K562 (cell line): Measurements from ENCODE around the gene TSHZ1. TPM values are rescaled to one million over a fixed set of nuclear protein-coding genes. Genes with fewer than 3 reads are reported as not detected.

Experiments used
- ATAC-seq: fragments of 200-7000 bp; cut with Tn5 transposase; 3 replicates; pipeline ENCODE4 v1.9.1; 2020; ENCODE audit warnings: moderate library complexity
- BruUV-seq: library from RNA; stranded (reverse); fragments of 400-500 nt; replicated peaks from 2 replicates; lab custom pipeline; 2021; lab: Mats Ljungman, UMichigan
- CTCF ChIA-PET: fragments of 300-600 bp; formaldehyde crosslinking; extraction: SDS; loops from one replicate; lab custom pipeline; 2021; ENCODE audit warnings: low intra/inter-chr PET ratio; lab: Yijun Ruan, JAX
- POLR2A ChIA-PET: fragments of 300-600, 350-650 bp; sonication (Branson Sonifier 250); formaldehyde crosslinking; extraction: SDS; loops from one replicate; lab custom pipeline; 2021; ENCODE audit warnings: antibody characterized with exemption, inconsistent platforms; lab: Yijun Ruan, JAX
- DNase-seq, 4 experiments: peaks; one replicate each; pipeline versions ENCODE4 v3.0.0 to v3.0.0-alpha.2; 2011 to 2018; ENCODE audit warnings: low spot score in 3 of 4, mixed read lengths in 3 of 4; ENCODE audit errors: extremely low read depth in 1 of 4
- FAIRE-seq: peaks from 2 replicates; lab custom pipeline; 2011; peaks lifted over from hg19 to GRCh38; lab: Jason Lieb, UNC
- H2AFZ ChIP-seq: 2 replicates; pipeline ENCODE4 v1.6.0; 2011; ENCODE audit warnings: low read depth, low read length, control low read depth, inconsistent platforms
- H3K27ac ChIP-seq: fragments of 200-600 bp; 3 replicates; pipeline ENCODE4 v1.8.0; 2011; ENCODE audit warnings: low read depth, mild to moderate bottlenecking, control low read depth, inconsistent platforms, low read length, moderate library complexity, mixed read lengths; ENCODE audit errors: extremely low read depth
- H3K27me3 ChIP-seq, 2 experiments: fragments of 300-600 bp in 1 of 2; 2 replicates in 1 of 2; 3 replicates in 1 of 2; pipeline versions ENCODE4 v1.6.0 to v1.8.0; 2011; ENCODE audit warnings: inconsistent platforms in 2 of 2, low read length in 2 of 2, mild to moderate bottlenecking in 1 of 2, mixed read lengths in 1 of 2, moderate library complexity in 1 of 2; ENCODE audit not compliant: control insufficient read depth in 2 of 2, insufficient read depth in 2 of 2
- H3K36me3 ChIP-seq: fragments of 300-600 bp; 3 replicates; pipeline ENCODE4 v1.8.0; 2011; ENCODE audit warnings: mild to moderate bottlenecking, low read length, inconsistent platforms; ENCODE audit not compliant: control insufficient read depth, insufficient read depth
- H3K4me1 ChIP-seq, 2 experiments: fragments of 200-600 bp in 1 of 2; replicated peaks in 1 of 2; 2 replicates in 1 of 2; 3 replicates in 1 of 2; pipeline versions ENCODE4 v1.5.1 to v1.8.0; 2011; ENCODE audit warnings: inconsistent platforms in 2 of 2, low read length in 2 of 2, mild to moderate bottlenecking in 1 of 2, mixed read lengths in 1 of 2, moderate library complexity in 1 of 2; ENCODE audit not compliant: control insufficient read depth in 2 of 2, insufficient read depth in 2 of 2
- H3K4me2 ChIP-seq: 2 replicates; pipeline ENCODE4 v1.6.1; 2011; ENCODE audit warnings: low read length, control low read depth, inconsistent platforms, mixed read lengths; ENCODE audit not compliant: insufficient read depth
- H3K4me3 ChIP-seq: fragments of 200-600 bp; sonication (generic), shearing (Covaris generic); 2 replicates; pipeline ENCODE4 v1.5.1; 2016; ENCODE audit warnings: control low read depth, inconsistent platforms
- H3K79me2 ChIP-seq: fragments of 200-600 bp; 3 replicates; pipeline ENCODE4 v1.8.0; 2011; ENCODE audit warnings: low read length, inconsistent platforms; ENCODE audit not compliant: control insufficient read depth, insufficient read depth
- H3K9ac ChIP-seq, 2 experiments: 2 replicates each; pipeline versions ENCODE4 v1.6.0 to v1.6.1; 2011; ENCODE audit warnings: low read depth in 2 of 2, low read length in 2 of 2, control low read depth in 1 of 2, inconsistent platforms in 1 of 2, mild to moderate bottlenecking in 1 of 2, mixed read lengths in 1 of 2; ENCODE audit not compliant: insufficient read depth in 1 of 2
- H3K9me1 ChIP-seq: one replicate; pipeline ENCODE4 v1.6.0; 2011; ENCODE audit warnings: inconsistent platforms, mild to moderate bottlenecking, low read length, moderate library complexity; ENCODE audit not compliant: control insufficient read depth, insufficient read depth
- H3K9me3 ChIP-seq: replicated peaks from 2 replicates; pipeline ENCODE4 v1.5.1; 2011; ENCODE audit warnings: low read depth, low read length, inconsistent platforms; ENCODE audit not compliant: control insufficient read depth, insufficient read depth
- H4K20me1 ChIP-seq: replicated peaks from 2 replicates; pipeline ENCODE4 v1.6.1; 2011; ENCODE audit warnings: low read length, inconsistent platforms, mixed read lengths; ENCODE audit not compliant: control insufficient read depth, insufficient read depth
- ATF1 ChIP-seq, 2 experiments: fragments of 450-650 bp in 1 of 2; IDR thresholded peaks; 2 replicates each; pipeline ENCODE4 v1.6.1; 2016; ENCODE audit warnings: missing compliant biosample characterization in 1 of 2, missing genetic modification characterization in 1 of 2
- CHD1 ChIP-seq: fragments of 200-600 bp; sonication (generic); IDR thresholded peaks from one replicate; pipeline ENCODE4 v1.6.1; 2012; ENCODE audit warnings: mild to moderate bottlenecking, moderate library complexity, low read length, inconsistent platforms
- CREB1 ChIP-seq, 2 experiments: sonication (generic) in 1 of 2; formaldehyde crosslinking in 1 of 2; IDR thresholded peaks; 2 replicates each; pipeline versions ENCODE4 v1.6.1 to v1.8.0; 2012 to 2022; ENCODE audit warnings: inconsistent platforms in 1 of 2, mild to moderate bottlenecking in 1 of 2, missing genetic modification reagents in 1 of 2, moderate library complexity in 1 of 2
- DMBX1 ChIP-seq: fragments of 250-450 bp; sonication (Bioruptor Pico); IDR thresholded peaks from 2 replicates; pipeline ENCODE4 v1.8.0; 2022; ENCODE audit warnings: inconsistent platforms, mild to moderate bottlenecking, moderate library complexity, borderline replicate concordance
- EZH2 ChIP-seq: IDR thresholded peaks from 2 replicates; pipeline ENCODE4 v1.6.1; 2012; ENCODE audit warnings: low read depth, mild to moderate bottlenecking, inconsistent platforms, low read length, borderline replicate concordance
- FOS ChIP-seq: IDR thresholded peaks from 3 replicates; pipeline ENCODE4 v1.6.1; 2011; ENCODE audit not compliant: insufficient read length; ENCODE audit errors: extremely low read depth
- GABPB1 ChIP-seq: sonication (generic); formaldehyde crosslinking; IDR thresholded peaks from 2 replicates; pipeline ENCODE4 v1.8.0; 2022; ENCODE audit warnings: mild to moderate bottlenecking, missing genetic modification reagents
- TAF7 ChIP-seq: fragments of 450-650 bp; IDR thresholded peaks from 2 replicates; pipeline ENCODE4 v1.6.1; 2016; ENCODE audit warnings: missing genetic modification characterization, missing compliant biosample characterization
- WGBS: fragments of 100-300 bp; shearing (Covaris generic); methylation state at CpG from one replicate; pipeline ENCODE4 v1.1.6; 2016; ENCODE audit warnings: low coverage, mixed read lengths; ENCODE audit not compliant: insufficient coverage; ENCODE audit errors: missing lambda C conversion rate; 5-methylcytosine and 5-hydroxymethylcytosine counted together
- in situ Hi-C: fragments of 300-500 bp; cut with MboI; formaldehyde crosslinking; loops from 4 replicates; pipeline ENCODE4 v1.15.0; 2018; ENCODE audit warnings: inconsistent platforms, mixed read lengths
- intact Hi-C: fragments of 100-400 bp; cut with micrococcal nuclease; formaldehyde crosslinking; loops from 2 replicates; pipeline ENCODE4 v1.14.2; 2022
- polyA plus RNA-seq, 8 experiments: library from polyadenylated mRNA; depleted of rRNA in 4 of 8; stranded (reverse) in 5 of 8; unstranded in 3 of 8; fragments of >200 nt; fragmentation: Nextera tagmentation in 2 of 8; fragmentation: Illumina TruSeq in 1 of 8; extraction: Ambion mirVana in 2 of 8; extraction: Trizol in 1 of 8; gene quantifications; 2 replicates each; pipeline versions ENCODE4 v1.2.1 to v1.2.3, GENCODE V29; 2011 to 2014; ENCODE audit warnings: inconsistent platforms in 1 of 8, missing spikeins in 1 of 8
- total RNA-seq, 7 experiments: library from RNA; depleted of rRNA in 6 of 7; stranded (reverse); fragments of >200 nt in 6 of 7; fragmentation: Illumina TruSeq in 2 of 7; extraction: Trizol in 2 of 7; gene quantifications; 2 replicates each; pipeline versions ENCODE4 v1.2.1 to v1.2.3, GENCODE V29; 2011 to 2021; ENCODE audit warnings: low replicate concordance in 1 of 7
- TF ChIP-seq, protein P1 (sequence below), 3 experiments: IDR thresholded peaks in 2 of 3; conservative IDR thresholded peaks in 1 of 3; 2 replicates each; pipeline ENCODE4 v1.5.1; 2011 to 2012; ENCODE audit warnings: low read length in 3 of 3, mild to moderate bottlenecking in 3 of 3, control low read depth in 2 of 3, improper control_type of control experiment in 1 of 3, inconsistent platforms in 1 of 3, low read depth in 1 of 3, mixed read lengths in 1 of 3, moderate library complexity in 1 of 3; ENCODE audit not compliant: insufficient read depth in 2 of 3
- TF ChIP-seq, protein P2 (sequence below): fragments of 250-450 bp; sonication (Bioruptor Pico); IDR thresholded peaks from 2 replicates; pipeline ENCODE4 v1.8.0; 2021; ENCODE audit warnings: borderline replicate concordance, mild to moderate bottlenecking, moderate library complexity; ENCODE audit not compliant: poor library complexity, severe bottlenecking

The TSHZ1 gene
- total and polyA plus RNA-seq, 9 of the 15 experiments (the other 6 are each of a cell fraction or from before 2014, with no cell fraction given) = 1.1 to 7.2 (median 2.7) TPM

DNA sequence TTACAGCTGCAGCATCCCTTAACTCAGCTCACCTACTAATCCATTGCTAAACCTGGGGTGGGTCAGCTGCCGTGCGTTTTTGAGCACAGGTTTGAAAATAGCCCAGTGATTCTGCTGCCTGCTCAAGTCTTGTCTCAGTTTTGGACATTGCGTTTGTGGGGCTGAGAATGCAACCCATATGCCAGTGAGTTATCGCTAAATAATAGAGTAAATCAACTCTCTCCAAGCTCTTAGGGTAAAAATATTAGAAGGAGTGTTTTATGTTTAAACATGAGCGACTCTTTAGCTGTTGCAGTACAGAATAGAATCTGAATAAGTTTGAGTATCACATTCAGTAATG is 2.1 kb downstream of the TSHZ1 start:
- CTCF ChIA-PET = no interaction called here
- TF ChIP-seq FOS (no peak), TAF7 (tag) (no peak), GABPB1 (CRISPR knock-in tag) (no peak), EZH2 (no peak), ATF1 (CRISPR knock-in tag; IDR thresholded peaks at IDR 0.05) (no peak), ATF1 (tag; IDR thresholded peaks at IDR 0.05) (no peak), CREB1 (IDR thresholded peaks at IDR 0.05) (no peak), CREB1 (CRISPR knock-in tag; IDR thresholded peaks at IDR 0.05) (no peak), CHD1 (no peak), DMBX1 (CRISPR knock-in tag) (no peak)
- TF ChIP-seq, protein P1, sequence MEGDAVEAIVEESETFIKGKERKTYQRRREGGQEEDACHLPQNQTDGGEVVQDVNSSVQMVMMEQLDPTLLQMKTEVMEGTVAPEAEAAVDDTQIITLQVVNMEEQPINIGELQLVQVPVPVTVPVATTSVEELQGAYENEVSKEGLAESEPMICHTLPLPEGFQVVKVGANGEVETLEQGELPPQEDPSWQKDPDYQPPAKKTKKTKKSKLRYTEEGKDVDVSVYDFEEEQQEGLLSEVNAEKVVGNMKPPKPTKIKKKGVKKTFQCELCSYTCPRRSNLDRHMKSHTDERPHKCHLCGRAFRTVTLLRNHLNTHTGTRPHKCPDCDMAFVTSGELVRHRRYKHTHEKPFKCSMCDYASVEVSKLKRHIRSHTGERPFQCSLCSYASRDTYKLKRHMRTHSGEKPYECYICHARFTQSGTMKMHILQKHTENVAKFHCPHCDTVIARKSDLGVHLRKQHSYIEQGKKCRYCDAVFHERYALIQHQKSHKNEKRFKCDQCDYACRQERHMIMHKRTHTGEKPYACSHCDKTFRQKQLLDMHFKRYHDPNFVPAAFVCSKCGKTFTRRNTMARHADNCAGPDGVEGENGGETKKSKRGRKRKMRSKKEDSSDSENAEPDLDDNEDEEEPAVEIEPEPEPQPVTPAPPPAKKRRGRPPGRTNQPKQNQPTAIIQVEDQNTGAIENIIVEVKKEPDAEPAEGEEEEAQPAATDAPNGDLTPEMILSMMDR (IDR thresholded peaks at IDR 0.05 in 2 of 3, conservative IDR thresholded peaks at IDR 0.05 in 1 of 3; ENCODE audit: insufficient read depth in 2 of 3, low read depth in 1 of 3, low read length in 3 of 3) = no peak
- TF ChIP-seq, protein P2, sequence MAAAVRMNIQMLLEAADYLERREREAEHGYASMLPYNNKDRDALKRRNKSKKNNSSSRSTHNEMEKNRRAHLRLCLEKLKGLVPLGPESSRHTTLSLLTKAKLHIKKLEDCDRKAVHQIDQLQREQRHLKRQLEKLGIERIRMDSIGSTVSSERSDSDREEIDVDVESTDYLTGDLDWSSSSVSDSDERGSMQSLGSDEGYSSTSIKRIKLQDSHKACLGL (CRISPR knock-in tag) = no peak
- TF ChIP-seq, all 486 proteins: peak for 0
- BruUV-seq = no TSS peak

More for the DNA sequence above, 2.1 kb downstream of the TSHZ1 start:
- Histone ChIP-seq H3K9me1 (no peaks in the 10 kb centered on the region), H3K4me1 (peaks cover 10 to 23% of the 10 kb centered on the region in 2 experiments; a peak in 4 of 5 replicates), H3K4me3 (no peak overlapping the region; the same call in 1 of the 2 replicates), H3K4me2 (peak overlapping the region; percentile 3; the same call in 1 of the 2 replicates), H4K20me1 (no peaks in the 10 kb centered on the region; the same call in 1 of the 2 replicates), H3K9me3 (no peaks in the 10 kb centered on the region), H3K79me2 (peaks cover 25% of the 10 kb centered on the region), H3K27ac (no peak overlapping the region), H3K36me3 (no peaks in the 10 kb centered on the region), H2AFZ (no peak overlapping the region), H3K9ac (no peak overlapping the region), H3K27me3 (no peaks in the 10 kb centered on the region)
- intact Hi-C loops (no loop called here), in situ Hi-C loops (no loop called here)
- no peak for ATAC-seq
- DNase-seq = no peak
- POLR2A ChIA-PET = interaction anchor here (0.6 to 1.1 kb wide), 3 partner anchors 10 to 261 kb away, joined by 3 to 4 read pairs (median 4); no protein-coding TSS in a partner anchor
- FAIRE-seq = no peak
- WGBS = 55% methylated on average over 5 of the region's 5 CpGs
